ENCODE data around the gene TMED1.
"Not testable (repeated sequence)": the region's sequence is repeated elsewhere in the genome, so short reads cannot be mapped to it uniquely, and the experiment has no call there.

Gene TMED1

GRCh38 chr19:10862561-10863106 lies 26.6 kb upstream of the TMED1 start:
- DNase-seq (ENCODE audit: low spot score), result no peak

DNA sequence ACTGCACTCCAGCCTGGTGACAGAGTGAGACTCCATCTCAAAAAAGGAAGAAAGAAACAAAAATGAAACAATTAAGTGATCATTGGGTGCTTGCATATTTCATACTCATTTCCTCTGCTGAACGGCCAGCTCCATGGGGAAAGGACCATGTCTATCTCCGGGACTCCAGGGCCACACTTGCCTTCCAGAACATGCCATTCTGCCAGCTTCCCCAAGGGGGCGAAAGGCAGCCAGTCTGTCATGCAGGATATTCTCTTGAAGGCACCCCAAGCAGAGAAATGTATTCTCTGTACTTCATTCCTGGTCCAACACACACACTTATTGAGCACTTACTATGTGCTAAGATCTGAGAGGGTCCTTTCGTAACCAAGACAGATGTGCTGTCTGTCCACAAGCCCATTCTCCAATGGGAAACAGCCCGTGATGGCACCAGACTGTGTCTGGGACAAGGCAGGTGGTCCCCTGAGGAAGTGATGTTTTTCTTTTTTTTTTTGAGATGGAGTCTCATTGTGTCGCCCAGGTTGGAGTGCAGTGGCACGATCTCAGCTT lies 25.2 kb upstream of the TMED1 start:
- no peak for DNase-seq (ENCODE audit: low spot score)

GRCh38 chr19:10858204-10858828 lies 22.3 kb upstream of the TMED1 start:
- no peak for DNase-seq (ENCODE audit: low spot score)

GRCh38 chr19:10856899-10857298 lies 20.9 kb upstream of the TMED1 start:
- DNase-seq (ENCODE audit: low spot score), result not testable (repeated sequence)

- DNase-seq (ENCODE audit: low spot score), result no peak
Measured at GRCh38 chr19:10855879-10856522, 20.0 kb upstream of the TMED1 start.

DNA sequence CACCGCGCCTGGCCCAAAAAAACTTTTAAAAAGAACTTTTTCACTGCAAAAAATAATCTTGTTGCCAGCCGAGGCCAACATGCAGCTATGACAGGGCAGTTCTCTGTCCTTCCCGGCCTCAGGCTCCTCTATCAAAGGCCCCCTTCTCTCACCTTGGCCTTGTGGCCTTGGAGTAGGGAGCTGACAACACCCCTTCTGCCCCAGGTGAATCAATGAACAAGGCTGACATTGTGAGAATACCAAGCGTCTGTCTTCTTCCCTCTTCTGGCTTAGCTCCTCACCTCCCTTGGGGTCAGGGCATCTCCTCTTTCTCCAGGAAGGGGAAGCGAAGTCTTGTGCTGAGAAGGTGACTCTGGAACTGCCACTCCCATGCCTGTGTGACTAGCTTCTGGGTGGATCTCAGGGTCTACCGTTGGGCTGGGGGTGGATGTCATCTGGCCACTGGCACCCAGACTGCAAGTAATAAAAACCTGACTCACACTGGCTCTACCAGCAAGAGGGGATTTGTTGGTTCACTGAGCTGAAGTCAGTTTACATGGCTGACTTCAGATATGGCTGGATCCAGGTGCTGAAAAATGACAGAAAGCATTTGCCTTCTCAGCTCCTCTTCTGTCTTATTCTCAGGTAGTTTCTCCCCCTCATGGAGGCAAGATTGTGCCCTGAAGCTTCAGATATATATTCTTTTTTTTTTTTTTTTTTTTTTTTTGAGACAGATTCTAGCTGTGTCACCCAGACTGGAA lies 18.5 kb upstream of the TMED1 start:
- no peak for DNase-seq (ENCODE audit: low spot score)

GRCh38 chr19:10852941-10853340 lies 16.9 kb upstream of the TMED1 start:
- DNase-seq (ENCODE audit: low spot score), result no peak

GRCh38 chr19:10852098-10852800 lies 16.2 kb upstream of the TMED1 start:
- peak; percentile 50 for DNase-seq (ENCODE audit: low spot score)

DNA sequence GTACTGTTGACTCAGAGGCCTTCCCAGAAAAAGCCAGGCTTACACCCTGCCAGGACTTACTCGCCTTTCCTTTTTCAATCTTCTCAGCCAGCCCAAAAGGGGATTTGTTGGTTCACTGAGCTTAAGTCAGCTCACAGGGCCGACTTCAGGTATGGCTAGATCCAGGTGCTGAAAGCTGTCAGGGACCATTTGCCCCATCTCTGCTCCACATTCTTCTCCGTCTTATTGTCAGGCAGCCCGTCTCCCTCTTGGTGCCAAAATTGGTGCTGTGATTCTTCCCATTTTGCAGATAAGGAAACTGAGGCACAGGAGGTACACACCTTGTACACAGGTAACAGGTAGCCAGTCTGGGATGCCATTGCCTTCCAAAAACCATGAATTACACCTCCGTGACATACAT lies 14.6 kb upstream of the TMED1 start:
- no peak for DNase-seq (ENCODE audit: low spot score)

DNA sequence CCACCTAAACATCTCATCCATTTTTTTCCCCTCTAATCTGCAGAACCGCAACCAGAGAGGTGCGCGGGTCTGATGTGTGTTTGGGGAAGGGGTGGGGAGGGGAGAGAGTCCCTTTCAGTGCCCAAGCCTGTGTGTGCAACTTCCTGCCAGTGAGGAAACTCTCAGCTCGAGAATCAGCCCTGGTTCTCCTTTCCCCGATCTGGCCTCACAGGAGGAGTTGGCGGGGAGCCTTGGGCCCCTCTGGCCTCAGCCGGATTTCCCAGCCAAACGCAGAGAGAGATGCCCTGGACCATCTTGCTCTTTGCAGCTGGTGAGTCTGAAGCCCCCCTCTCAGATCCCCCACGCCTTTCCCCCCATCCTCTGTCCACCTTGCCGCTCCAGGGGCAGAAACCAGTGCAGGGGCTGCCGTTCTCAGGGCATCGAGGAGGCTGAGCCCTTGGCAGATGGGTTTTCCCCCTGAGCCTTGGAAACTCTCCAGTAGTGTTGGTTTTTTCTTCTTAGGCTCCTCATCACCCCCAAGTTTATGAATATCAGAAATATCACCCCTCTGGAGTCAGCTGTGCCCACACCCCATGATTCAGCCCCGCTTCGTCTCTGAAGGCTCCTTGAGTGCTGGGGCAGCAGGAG lies 12.3 kb upstream of the TMED1 start, which contains the start of gene C19orf38:
C19orf38 (plus strand) TSS at position 186 of the 627 bp plus-strand sequence; CDS start at position 280, 94 bp downstream.
- DNase-seq (ENCODE audit: low spot score), result no peak

DNA sequence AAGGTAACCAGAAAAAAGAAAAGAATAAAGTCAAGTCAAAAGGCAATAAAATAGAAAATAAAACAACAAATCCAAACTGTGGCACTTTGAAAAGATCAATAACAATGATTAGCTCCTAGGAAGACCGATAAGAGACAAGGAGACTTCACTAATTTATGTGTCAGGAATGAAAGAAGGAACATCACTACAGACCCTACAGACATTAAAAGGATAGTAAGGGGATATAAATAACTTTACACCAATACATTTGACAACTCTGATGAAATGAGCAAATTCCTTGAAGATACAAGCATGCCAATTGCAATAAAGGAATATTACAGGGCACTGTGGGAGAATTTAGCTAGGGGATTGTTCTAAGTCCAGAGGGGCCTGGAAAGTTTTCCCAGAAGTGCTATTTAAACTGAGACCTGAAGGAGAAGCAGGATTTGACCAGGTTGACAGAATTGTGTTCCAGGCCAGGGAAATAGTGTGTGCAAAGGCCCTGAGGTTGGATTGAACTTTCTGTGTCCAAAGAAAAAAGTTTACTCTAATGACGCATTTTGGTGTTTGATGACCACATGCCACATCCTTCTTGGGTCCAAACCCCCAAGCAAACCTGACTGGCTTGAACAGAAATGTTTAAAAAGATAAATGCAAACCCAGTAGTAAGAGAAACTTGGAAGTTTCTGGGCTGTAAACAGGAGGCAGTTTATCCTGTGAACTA lies 10.6 kb upstream of the TMED1 start:
- DNase-seq (ENCODE audit: low spot score), result no peak

GRCh38 chr19:10842788-10843187 lies 6.8 kb upstream of the TMED1 start:
- DNase-seq (ENCODE audit: low spot score), result no peak

DNA sequence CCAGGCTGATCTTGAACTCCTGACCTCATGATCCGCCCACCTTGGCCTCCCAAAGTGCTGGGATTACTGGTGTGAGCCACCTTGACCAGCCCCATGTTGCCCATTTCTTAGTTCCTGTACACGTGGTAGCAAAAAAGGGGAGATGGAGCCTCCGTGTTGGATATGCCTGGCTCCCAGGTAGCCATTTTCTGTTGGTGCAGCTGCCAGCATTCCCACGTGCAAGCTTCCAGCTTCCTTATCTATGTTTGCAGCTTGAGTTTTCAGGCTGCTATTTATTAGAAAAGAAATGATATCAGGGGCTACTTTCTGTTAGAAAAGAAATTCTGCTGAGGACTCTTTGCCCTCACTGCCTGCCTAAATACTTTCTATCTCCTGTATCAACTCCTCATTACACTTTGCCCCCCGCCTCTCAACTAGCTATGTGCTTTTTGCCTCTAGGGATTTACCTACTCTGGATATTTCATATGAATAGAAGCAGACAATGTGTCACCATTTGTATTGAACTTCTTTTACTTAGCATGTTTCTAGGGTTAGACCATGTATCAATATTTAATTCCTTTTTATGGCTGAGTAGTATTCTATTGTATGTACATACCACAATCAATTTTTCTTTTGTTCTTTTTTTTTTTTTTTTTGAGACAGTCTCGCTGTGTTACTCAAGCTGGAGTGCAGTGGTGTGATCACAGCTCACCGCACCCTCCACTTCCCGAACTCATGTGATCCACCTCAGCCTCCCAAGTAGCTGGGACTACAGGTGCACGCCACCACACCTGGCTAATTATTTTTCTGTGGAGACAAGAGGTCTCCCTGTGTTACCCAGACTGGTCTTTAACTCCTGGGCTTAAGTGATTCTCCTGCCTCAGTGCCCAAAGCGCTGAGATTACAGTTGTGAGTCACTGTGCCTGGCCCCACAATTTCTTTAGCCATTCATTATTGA lies 3.4 kb upstream of the TMED1 start:
- DNase-seq (ENCODE audit: low spot score), result no peak

GRCh38 chr19:10838377-10838776 lies 2.4 kb upstream of the TMED1 start:
- no peak for DNase-seq (ENCODE audit: low spot score)

DNA sequence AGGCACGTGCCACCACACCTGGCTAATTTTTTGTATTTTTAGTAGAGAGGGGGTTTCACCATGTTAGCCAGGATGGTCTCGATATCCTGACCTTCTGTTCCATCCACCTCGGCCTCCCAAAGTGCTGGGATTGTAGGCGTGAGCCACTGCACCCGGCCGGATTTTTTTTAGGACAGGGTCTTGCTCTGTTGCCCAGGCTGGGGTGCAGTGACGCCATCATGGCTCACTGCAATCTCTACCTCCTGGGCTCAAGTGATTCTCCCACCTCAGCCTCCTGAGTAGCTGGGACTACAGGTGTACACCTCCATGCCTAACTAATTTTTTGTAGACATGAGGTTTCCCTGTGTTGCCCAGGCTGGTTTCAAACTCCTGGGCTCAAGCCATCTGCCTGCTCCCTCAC lies 1.6 kb upstream of the TMED1 start:
- not testable (repeated sequence) for DNase-seq (ENCODE audit: low spot score)

DNA sequence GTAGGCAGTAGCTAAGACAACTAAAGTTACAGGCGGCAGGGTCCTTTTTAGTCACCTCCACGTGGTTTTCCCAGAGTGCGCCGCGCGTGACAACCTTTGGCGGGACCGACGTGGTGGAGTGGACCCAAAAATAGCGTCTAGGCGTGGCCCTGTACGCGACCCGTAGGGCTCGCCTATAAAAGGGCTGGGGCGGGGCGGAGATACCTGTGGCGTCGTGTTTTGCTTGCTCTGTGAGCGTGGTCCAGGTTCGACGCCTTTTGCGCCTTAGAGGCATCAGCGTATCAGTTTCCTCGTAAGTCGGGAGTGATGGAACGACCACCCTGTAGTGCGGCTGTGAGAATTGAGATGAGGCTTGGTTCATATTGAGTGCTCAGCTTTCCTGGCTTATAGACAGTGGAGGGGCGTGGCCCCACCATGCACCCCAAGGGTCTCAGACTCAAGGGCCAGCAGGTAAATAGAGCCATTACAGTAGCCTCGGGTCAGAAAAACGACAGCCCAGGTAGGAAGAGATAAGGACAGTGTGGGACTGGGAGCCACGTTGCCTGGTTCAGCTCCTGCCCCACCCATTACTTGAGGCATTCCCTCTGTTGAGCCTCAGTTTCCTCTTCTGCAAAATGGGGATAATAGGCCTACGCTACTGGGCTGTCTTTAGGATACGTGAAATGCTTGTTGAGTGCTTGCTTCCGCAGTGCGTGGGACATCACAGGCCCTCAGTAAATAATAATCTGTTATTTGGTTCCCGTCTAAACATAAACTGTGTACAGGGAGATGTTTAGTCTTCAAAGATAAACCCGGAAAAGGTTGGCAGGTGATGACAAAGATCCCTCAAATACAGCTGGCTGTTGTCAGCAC lies 693 bp upstream of the TMED1 start:
- DNase-seq (ENCODE audit: low spot score), result no peak

- DNase-seq (ENCODE audit: low spot score), result no peak
Measured at GRCh38 chr19:10835089-10835753, 791 bp downstream of the TMED1 start.

DNA sequence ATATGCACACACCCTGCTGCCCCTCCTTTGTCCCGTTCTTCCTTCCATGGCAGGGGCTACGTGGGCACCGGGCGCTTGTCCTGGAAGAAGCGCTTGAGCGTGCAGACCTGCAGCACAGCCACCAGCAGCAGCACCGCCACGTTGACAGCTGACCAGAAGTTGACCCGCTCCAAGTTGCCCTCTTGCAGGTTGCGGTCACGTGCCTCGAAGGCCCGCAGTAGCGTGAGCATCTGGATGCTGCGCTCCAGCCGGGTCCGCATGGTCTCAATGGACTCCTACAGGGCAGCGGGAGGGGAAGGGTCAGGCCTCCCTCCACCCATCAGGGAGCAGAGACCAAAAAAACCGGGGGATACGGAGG lies 3.1 kb downstream of the TMED1 start:
- no peak for DNase-seq (ENCODE audit: low spot score)

Measured in hepatic stellate cell (primary cell).